Measurements from ENCODE around the gene MAG.

GRCh38 chr19:35328851-35329285, 36.9 kb downstream of the MAG start, which contains the start of gene CD22:
- no peak for TF ChIP-seq TAF1 (IDR thresholded peaks at IDR 0.05; ENCODE audit: borderline replicate concordance, insufficient read depth, low read length)
- TF ChIP-seq POLR2AphosphoS5 (IDR thresholded peaks at IDR 0.05; ENCODE audit: low read depth, low read length): no peak
- no peak for TF ChIP-seq REST (IDR thresholded peaks at IDR 0.05; ENCODE audit: insufficient read depth in 1 of 2, low read depth in 2 of 2, low read length in 2 of 2)

All from PFSK-1 (cell line).